ENCODE results near the gene HOXA4. TPM values are rescaled to one million over a fixed set of nuclear protein-coding genes. Genes with fewer than 3 reads are reported as not detected.

HOXA4 gene
- total RNA-seq, 1 experiment from 2014 or later = 0.50 TPM

GRCh38 chr7:27106181-27106900 is 24.2 kb downstream of the HOXA4 start:
- in situ Hi-C loops (cut with HindIII; ENCODE audit: low pct_unique_long_range_greater_than_20kb, low sequenced_read_pairs) = no loop called here
- no peak for DNase-seq (ENCODE audit: low read depth, low spot score)

GRCh38 chr7:27105301-27106031 is 25.1 kb downstream of the HOXA4 start:
- DNase-seq (ENCODE audit: low read depth, low spot score) = no peak
- in situ Hi-C loops (cut with HindIII; ENCODE audit: low pct_unique_long_range_greater_than_20kb, low sequenced_read_pairs) = no loop called here

GRCh38 chr7:27104341-27105058 is 26.1 kb downstream of the HOXA4 start:
- in situ Hi-C loops (cut with HindIII; ENCODE audit: low pct_unique_long_range_greater_than_20kb, low sequenced_read_pairs) = no loop called here
- no peak for DNase-seq (ENCODE audit: low read depth, low spot score)

GRCh38 chr7:27103489-27104226 is 26.9 kb downstream of the HOXA4 start:
- DNase-seq (ENCODE audit: low read depth, low spot score) = no peak
- in situ Hi-C loops (cut with HindIII; ENCODE audit: low pct_unique_long_range_greater_than_20kb, low sequenced_read_pairs) = no loop called here

- in situ Hi-C loops (cut with HindIII; ENCODE audit: low pct_unique_long_range_greater_than_20kb, low sequenced_read_pairs) = no loop called here
- no peak for DNase-seq (ENCODE audit: low read depth, low spot score)
These were observed 27.7 kb downstream of the HOXA4 start, which contains the start of gene HOXA2 for GRCh38 chr7:27102581-27103442. HOXA2 (minus strand) TSS chr7:27102683; CDS start chr7:27102500, 183 bp downstream.

GRCh38 chr7:27101957-27102580 is 28.5 kb downstream of the HOXA4 start:
- in situ Hi-C loops (cut with HindIII; ENCODE audit: low pct_unique_long_range_greater_than_20kb, low sequenced_read_pairs) = no loop called here
- DNase-seq (ENCODE audit: low read depth, low spot score) = no peak

GRCh38 chr7:27101171-27101956 is 29.2 kb downstream of the HOXA4 start:
- no peak for DNase-seq (ENCODE audit: low read depth, low spot score)
- in situ Hi-C loops (cut with HindIII; ENCODE audit: low pct_unique_long_range_greater_than_20kb, low sequenced_read_pairs) = no loop called here

- no peak for DNase-seq (ENCODE audit: low read depth, low spot score)
- in situ Hi-C loops (cut with HindIII; ENCODE audit: low pct_unique_long_range_greater_than_20kb, low sequenced_read_pairs) = no loop called here
These were observed 29.8 kb downstream of the HOXA4 start for GRCh38 chr7:27100694-27101170.

GRCh38 chr7:27099453-27100370 is 30.8 kb downstream of the HOXA4 start:
- in situ Hi-C loops (cut with HindIII; ENCODE audit: low pct_unique_long_range_greater_than_20kb, low sequenced_read_pairs) = no loop called here
- DNase-seq (ENCODE audit: low read depth, low spot score) = no peak

GRCh38 chr7:27098578-27099451 is 31.7 kb downstream of the HOXA4 start:
- in situ Hi-C loops (cut with HindIII; ENCODE audit: low pct_unique_long_range_greater_than_20kb, low sequenced_read_pairs) = no loop called here
- DNase-seq (ENCODE audit: low read depth, low spot score) = no peak

- in situ Hi-C loops (cut with HindIII; ENCODE audit: low pct_unique_long_range_greater_than_20kb, low sequenced_read_pairs) = no loop called here
- DNase-seq (ENCODE audit: low read depth, low spot score) = no peak
These were observed 32.6 kb downstream of the HOXA4 start for GRCh38 chr7:27097686-27098577.

GRCh38 chr7:27096768-27097514 is 33.6 kb downstream of the HOXA4 start:
- peak; percentile 45 for DNase-seq (ENCODE audit: low read depth, low spot score)
- in situ Hi-C loops (cut with HindIII; ENCODE audit: low pct_unique_long_range_greater_than_20kb, low sequenced_read_pairs) = no loop called here
